GM12878 (cell line): ENCODE data around the gene GFPT1. TPM values are rescaled to one million over a fixed set of nuclear protein-coding genes. Genes with fewer than 3 reads are reported as not detected.

Source experiments
- CHD1 ChIP-seq: IDR thresholded peaks from 2 replicates; pipeline ENCODE4 v1.6.1; 2012; ENCODE audit warnings: low read depth, low read length, improper control_type of control experiment
- CHD2 ChIP-seq: IDR thresholded peaks from 2 replicates; pipeline ENCODE4 v1.6.1; 2011; ENCODE audit warnings: low read depth, low read length, improper control_type of control experiment, borderline replicate concordance
- FOXM1 ChIP-seq: IDR thresholded peaks from 2 replicates; pipeline ENCODE4 v1.6.1; 2012; ENCODE audit warnings: low read depth, mild to moderate bottlenecking, inconsistent platforms, low read length, moderate library complexity
- IKZF2 ChIP-seq, 2 experiments: fragments of 450-650 bp; IDR thresholded peaks; 2 replicates each; pipeline ENCODE4 v1.6.1; 2017; ENCODE audit warnings: mild to moderate bottlenecking in 2 of 2, moderate library complexity in 2 of 2
- MTA3 ChIP-seq: IDR thresholded peaks from 2 replicates; pipeline ENCODE4 v1.6.1; 2012; ENCODE audit warnings: low read length, inconsistent platforms, borderline replicate concordance
- PAX8 ChIP-seq: fragments of 450-650 bp; IDR thresholded peaks from 2 replicates; pipeline ENCODE4 v1.6.1; 2017; ENCODE audit warnings: mild to moderate bottlenecking, moderate library complexity
- PML ChIP-seq: IDR thresholded peaks from 2 replicates; pipeline ENCODE4 v1.6.1; 2012; ENCODE audit warnings: low read length, inconsistent platforms
- SMAD5 ChIP-seq: IDR thresholded peaks from 2 replicates; pipeline ENCODE4 v1.6.1; 2016; ENCODE audit warnings: antibody characterized with exemption, low read depth
- polyA plus RNA-seq, 11 experiments: library from polyadenylated mRNA; depleted of rRNA in 4 of 11; unstranded in 6 of 11; stranded (reverse) in 5 of 11; fragments of >200 nt; fragmentation: Nextera tagmentation in 4 of 11; fragmentation: Illumina TruSeq in 1 of 11; extraction: Ambion mirVana in 4 of 11; extraction: Trizol in 1 of 11; gene quantifications; 1 replicate in 1 of 11; 2 replicates in 10 of 11; pipeline versions ENCODE4 v1.2.1 to v1.2.3, GENCODE V29; 2011 to 2016; ENCODE audit warnings: inconsistent platforms in 2 of 11, missing spikeins in 2 of 11, low read depth in 1 of 11
- total RNA-seq, 4 experiments: library from RNA; depleted of rRNA in 3 of 4; stranded (reverse); fragments of >200 nt in 3 of 4; fragmentation: Illumina TruSeq in 1 of 4; extraction: Trizol in 1 of 4; gene quantifications; 2 replicates each; pipeline versions ENCODE4 v1.2.1 to v1.2.3, GENCODE V29; 2013 to 2021
- TF ChIP-seq, protein P1 (sequence below), 3 experiments: IDR thresholded peaks in 2 of 3; conservative IDR thresholded peaks in 1 of 3; 2 replicates each; pipeline ENCODE4 v1.5.1; 2011; ENCODE audit warnings: low read depth in 3 of 3, low read length in 3 of 3, mild to moderate bottlenecking in 3 of 3, control low read depth in 2 of 3, moderate library complexity in 2 of 3, inconsistent platforms in 1 of 3, mixed read lengths in 1 of 3; ENCODE audit not compliant: control insufficient read depth in 2 of 3, insufficient read depth in 1 of 3; ENCODE audit errors: extremely low read depth in 1 of 3
- TF ChIP-seq, protein P2 (sequence below): fragments of 450-650 bp; IDR thresholded peaks from 2 replicates; pipeline ENCODE4 v1.6.1; 2017; ENCODE audit warnings: mild to moderate bottlenecking

Gene GFPT1
- total and polyA plus RNA-seq, 10 of the 15 experiments (the other 5 are each of a cell fraction or from before 2014, with no cell fraction given): 10.1 to 95.2 (median 24.5) TPM

DNA sequence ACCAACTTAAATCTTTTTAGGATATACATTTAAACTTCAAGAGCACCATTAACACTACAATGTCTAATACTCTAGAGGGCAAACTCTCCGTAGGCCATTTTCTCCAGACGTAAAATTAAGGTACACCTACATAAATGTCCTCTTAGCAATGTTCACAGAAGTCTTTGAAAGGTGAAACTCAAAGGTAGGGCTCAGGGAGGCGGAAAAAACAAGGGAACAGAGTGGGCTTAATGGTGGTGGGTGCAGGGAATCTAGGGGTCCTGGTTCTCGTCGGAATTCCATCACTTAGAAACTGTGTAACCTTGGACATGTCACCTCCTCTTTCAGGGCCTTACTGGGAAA, 49.5 kb upstream of the GFPT1 start (continued):
- TF ChIP-seq SMAD5 (no peak), PAX8 (peak; percentile 76; the same call in 1 of the 2 replicates), CHD2 (no peak), MTA3 (peak; percentile 38; the same call in 1 of the 2 replicates), IKZF2 (IDR thresholded peaks at IDR 0.05) (peak; percentile 47 to 51; a peak in 2 of 4 replicates), PML (no peak), CHD1 (no peak), FOXM1 (no peak)
- TF ChIP-seq, protein P1, sequence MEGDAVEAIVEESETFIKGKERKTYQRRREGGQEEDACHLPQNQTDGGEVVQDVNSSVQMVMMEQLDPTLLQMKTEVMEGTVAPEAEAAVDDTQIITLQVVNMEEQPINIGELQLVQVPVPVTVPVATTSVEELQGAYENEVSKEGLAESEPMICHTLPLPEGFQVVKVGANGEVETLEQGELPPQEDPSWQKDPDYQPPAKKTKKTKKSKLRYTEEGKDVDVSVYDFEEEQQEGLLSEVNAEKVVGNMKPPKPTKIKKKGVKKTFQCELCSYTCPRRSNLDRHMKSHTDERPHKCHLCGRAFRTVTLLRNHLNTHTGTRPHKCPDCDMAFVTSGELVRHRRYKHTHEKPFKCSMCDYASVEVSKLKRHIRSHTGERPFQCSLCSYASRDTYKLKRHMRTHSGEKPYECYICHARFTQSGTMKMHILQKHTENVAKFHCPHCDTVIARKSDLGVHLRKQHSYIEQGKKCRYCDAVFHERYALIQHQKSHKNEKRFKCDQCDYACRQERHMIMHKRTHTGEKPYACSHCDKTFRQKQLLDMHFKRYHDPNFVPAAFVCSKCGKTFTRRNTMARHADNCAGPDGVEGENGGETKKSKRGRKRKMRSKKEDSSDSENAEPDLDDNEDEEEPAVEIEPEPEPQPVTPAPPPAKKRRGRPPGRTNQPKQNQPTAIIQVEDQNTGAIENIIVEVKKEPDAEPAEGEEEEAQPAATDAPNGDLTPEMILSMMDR (IDR thresholded peaks at IDR 0.05 in 2 of 3, conservative IDR thresholded peaks at IDR 0.05 in 1 of 3; ENCODE audit: control insufficient read depth in 2 of 3, extremely low read depth in 1 of 3, insufficient read depth in 1 of 3, low read depth in 3 of 3, low read length in 3 of 3): peak in 2 of 3 experiments; percentile 22 to 25; a peak in 2 of 6 replicates
- TF ChIP-seq, protein P2, sequence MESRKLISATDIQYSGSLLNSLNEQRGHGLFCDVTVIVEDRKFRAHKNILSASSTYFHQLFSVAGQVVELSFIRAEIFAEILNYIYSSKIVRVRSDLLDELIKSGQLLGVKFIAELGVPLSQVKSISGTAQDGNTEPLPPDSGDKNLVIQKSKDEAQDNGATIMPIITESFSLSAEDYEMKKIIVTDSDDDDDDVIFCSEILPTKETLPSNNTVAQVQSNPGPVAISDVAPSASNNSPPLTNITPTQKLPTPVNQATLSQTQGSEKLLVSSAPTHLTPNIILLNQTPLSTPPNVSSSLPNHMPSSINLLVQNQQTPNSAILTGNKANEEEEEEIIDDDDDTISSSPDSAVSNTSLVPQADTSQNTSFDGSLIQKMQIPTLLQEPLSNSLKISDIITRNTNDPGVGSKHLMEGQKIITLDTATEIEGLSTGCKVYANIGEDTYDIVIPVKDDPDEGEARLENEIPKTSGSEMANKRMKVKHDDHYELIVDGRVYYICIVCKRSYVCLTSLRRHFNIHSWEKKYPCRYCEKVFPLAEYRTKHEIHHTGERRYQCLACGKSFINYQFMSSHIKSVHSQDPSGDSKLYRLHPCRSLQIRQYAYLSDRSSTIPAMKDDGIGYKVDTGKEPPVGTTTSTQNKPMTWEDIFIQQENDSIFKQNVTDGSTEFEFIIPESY: no peak
